Measurements from ENCODE around the gene VEPH1. TPM values are rescaled to one million over a fixed set of nuclear protein-coding genes. Genes with fewer than 3 reads are reported as not detected.

VEPH1 gene
- total and polyA plus RNA-seq, 2 donors from 2014 or later = 17.8 to 29.2 TPM

GRCh38 chr3:157417247-157417646, 86.0 kb downstream of the VEPH1 start:
- Histone ChIP-seq H3K36me3 (ENCODE audit: control insufficient read depth in 2 of 3, insufficient read depth in 3 of 3, low read length in 3 of 3) (peaks cover 0 to 5% (median 0%) of the 10 kb centered on the region in 3 donors), H3K4me1 (ENCODE audit: control insufficient read depth in 2 of 3, insufficient read depth in 2 of 3, low read depth in 1 of 3, low read length in 3 of 3) (no peaks in the 10 kb centered on the region), H3K4me3 (ENCODE audit: low read length in 3 of 3) (no peak overlapping the region), H3K27me3 (ENCODE audit: control insufficient read depth, insufficient read depth, low read length) (no peaks in the 10 kb centered on the region), H3K27ac (ENCODE audit: low read depth in 2 of 2, low read length in 2 of 2) (no peak overlapping the region), H3K9me3 (ENCODE audit: control insufficient read depth in 2 of 3, insufficient read depth in 1 of 3, low read length in 3 of 3) (no peaks in the 10 kb centered on the region), H3K9ac (ENCODE audit: low read length in 3 of 3) (no peak overlapping the region)
- FAIRE-seq = no peak
- intact Hi-C loops (cut with DNase I) = no loop called here
- TF ChIP-seq, protein P1, sequence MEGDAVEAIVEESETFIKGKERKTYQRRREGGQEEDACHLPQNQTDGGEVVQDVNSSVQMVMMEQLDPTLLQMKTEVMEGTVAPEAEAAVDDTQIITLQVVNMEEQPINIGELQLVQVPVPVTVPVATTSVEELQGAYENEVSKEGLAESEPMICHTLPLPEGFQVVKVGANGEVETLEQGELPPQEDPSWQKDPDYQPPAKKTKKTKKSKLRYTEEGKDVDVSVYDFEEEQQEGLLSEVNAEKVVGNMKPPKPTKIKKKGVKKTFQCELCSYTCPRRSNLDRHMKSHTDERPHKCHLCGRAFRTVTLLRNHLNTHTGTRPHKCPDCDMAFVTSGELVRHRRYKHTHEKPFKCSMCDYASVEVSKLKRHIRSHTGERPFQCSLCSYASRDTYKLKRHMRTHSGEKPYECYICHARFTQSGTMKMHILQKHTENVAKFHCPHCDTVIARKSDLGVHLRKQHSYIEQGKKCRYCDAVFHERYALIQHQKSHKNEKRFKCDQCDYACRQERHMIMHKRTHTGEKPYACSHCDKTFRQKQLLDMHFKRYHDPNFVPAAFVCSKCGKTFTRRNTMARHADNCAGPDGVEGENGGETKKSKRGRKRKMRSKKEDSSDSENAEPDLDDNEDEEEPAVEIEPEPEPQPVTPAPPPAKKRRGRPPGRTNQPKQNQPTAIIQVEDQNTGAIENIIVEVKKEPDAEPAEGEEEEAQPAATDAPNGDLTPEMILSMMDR (IDR thresholded peaks at IDR 0.05; ENCODE audit: borderline replicate concordance, extremely low read depth, insufficient read depth) = no peak
- DNase-seq = no peak

DNA sequence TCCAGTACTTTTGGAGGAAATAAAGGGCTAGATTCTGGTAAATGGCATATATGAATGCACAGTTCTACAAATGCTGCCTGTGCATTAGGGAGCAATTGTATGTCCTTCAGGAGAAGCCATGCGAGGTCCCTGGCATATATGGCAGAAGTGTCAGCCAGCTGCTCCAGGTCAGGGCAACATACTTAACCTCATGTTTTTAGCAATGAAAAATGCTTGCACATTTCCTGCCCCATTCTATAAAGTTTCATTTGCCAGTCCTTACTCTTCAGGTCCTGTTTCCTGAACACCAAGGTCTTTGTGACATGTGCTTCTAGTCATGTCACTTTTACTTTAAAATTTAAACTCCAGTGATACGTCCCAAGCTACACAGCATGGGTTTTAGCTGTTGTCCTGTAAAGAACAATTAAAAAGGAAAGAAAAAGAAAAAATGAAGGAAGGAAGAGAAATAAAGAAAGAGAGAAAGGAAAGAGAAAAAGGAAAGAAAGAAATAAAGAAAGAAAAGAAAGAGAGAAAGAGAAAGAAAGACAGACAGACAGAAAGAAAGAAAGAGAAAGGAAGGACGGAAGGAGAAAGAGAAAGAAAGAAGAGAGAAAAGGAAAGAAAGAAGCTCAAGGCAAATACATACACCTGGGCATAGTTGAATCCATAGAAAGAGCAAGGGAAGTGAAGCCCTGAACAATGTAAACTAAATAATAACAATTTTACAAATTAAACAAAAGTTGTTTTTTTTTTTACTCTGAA, 86.7 kb downstream of the VEPH1 start:
- no peaks in the 10 kb centered on the region for H3K4me1 ChIP-seq (ENCODE audit: control insufficient read depth in 2 of 3, insufficient read depth in 2 of 3, low read depth in 1 of 3, low read length in 3 of 3)
- peaks cover 0 to 5% (median 0%) of the 10 kb centered on the region in 3 donors for H3K36me3 ChIP-seq (ENCODE audit: control insufficient read depth in 2 of 3, insufficient read depth in 3 of 3, low read length in 3 of 3)
- H3K4me3 ChIP-seq (ENCODE audit: low read length in 3 of 3) = no peak overlapping the region
- no peak overlapping the region for H3K9ac ChIP-seq (ENCODE audit: low read length in 3 of 3)
- TF ChIP-seq, protein P1 (IDR thresholded peaks at IDR 0.05; ENCODE audit: borderline replicate concordance, extremely low read depth, insufficient read depth) = no peak
- intact Hi-C loops (cut with DNase I) = no loop called here
- no peak overlapping the region for H3K27ac ChIP-seq (ENCODE audit: low read depth in 2 of 2, low read length in 2 of 2)
- no peaks in the 10 kb centered on the region for H3K27me3 ChIP-seq (ENCODE audit: control insufficient read depth, insufficient read depth, low read length)
- no peaks in the 10 kb centered on the region for H3K9me3 ChIP-seq (ENCODE audit: control insufficient read depth in 2 of 3, insufficient read depth in 1 of 3, low read length in 3 of 3)
- FAIRE-seq = no peak
- no peak for DNase-seq

DNA sequence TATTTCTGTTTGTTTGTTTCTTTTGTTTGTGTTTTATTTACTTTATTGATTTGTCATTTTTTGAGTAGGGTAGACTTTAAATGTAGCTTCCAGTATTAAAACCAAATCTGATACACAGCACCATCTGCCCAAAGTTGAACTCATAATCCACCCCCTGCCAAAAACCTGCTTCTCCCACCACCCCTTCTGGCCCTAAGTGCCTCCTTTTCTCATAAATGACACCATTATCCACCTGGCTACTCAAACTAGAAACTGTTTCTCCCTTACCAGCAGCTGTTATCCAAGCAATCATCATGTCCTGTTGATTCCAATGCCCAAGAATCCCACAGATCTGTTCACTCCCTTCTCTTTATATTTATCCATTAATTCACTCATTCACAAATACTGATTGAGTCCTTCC, 88.4 kb downstream of the VEPH1 start:
- H3K4me3 ChIP-seq (ENCODE audit: low read length in 3 of 3) = no peak overlapping the region
- H3K9me3 ChIP-seq (ENCODE audit: control insufficient read depth in 2 of 3, insufficient read depth in 1 of 3, low read length in 3 of 3) = no peaks in the 10 kb centered on the region
- peaks cover 0 to 5% (median 0%) of the 10 kb centered on the region in 3 donors for H3K36me3 ChIP-seq (ENCODE audit: control insufficient read depth in 2 of 3, insufficient read depth in 3 of 3, low read length in 3 of 3)
- no peak overlapping the region for H3K27ac ChIP-seq (ENCODE audit: low read depth in 2 of 2, low read length in 2 of 2)
- intact Hi-C loops (cut with DNase I) = no loop called here
- no peak overlapping the region for H3K9ac ChIP-seq (ENCODE audit: low read length in 3 of 3)
- DNase-seq (no peak), FAIRE-seq (no peak)
- no peaks in the 10 kb centered on the region for H3K4me1 ChIP-seq (ENCODE audit: control insufficient read depth in 2 of 3, insufficient read depth in 2 of 3, low read depth in 1 of 3, low read length in 3 of 3)
- TF ChIP-seq, protein P1 (IDR thresholded peaks at IDR 0.05; ENCODE audit: borderline replicate concordance, extremely low read depth, insufficient read depth) = no peak
- no peaks in the 10 kb centered on the region for H3K27me3 ChIP-seq (ENCODE audit: control insufficient read depth, insufficient read depth, low read length)

Data from kidney (tissue), 14 donors.